ENCODE results near the gene CCT3.

GRCh38 chr1:156270314-156270713, 67.8 kb downstream of the CCT3 start:
- TF ChIP-seq CTCF (IDR thresholded peaks at IDR 0.05; ENCODE audit: low read depth, low read length, poor library complexity, severe bottlenecking): no peak
- no peak for TF ChIP-seq EZH2phosphoT487 (IDR thresholded peaks at IDR 0.05; ENCODE audit: borderline replicate concordance, low read length)
